ENCODE measurements around the gene PRSS1.

The PRSS1 gene

DNA sequence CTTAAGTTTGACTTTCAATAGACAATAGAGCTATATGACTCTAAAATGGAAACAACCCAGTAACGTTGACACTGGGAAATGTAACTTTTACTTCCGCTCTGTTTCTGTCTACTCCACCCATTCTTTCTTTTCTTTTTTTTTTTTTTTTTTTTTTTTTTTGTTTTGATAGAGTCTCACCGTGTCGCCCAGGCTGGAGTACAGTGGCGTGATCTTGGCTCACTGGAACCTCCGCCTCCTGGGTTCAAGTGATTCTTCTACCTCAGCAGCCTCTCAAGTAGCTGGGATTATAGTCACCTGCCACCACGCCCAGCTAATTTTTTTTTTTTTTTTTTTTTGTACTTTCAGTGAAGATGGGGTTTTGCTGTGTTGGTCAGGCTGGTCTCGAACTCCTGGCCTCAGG is 35.4 kb downstream of the PRSS1 start:
- TF ChIP-seq, protein P1, sequence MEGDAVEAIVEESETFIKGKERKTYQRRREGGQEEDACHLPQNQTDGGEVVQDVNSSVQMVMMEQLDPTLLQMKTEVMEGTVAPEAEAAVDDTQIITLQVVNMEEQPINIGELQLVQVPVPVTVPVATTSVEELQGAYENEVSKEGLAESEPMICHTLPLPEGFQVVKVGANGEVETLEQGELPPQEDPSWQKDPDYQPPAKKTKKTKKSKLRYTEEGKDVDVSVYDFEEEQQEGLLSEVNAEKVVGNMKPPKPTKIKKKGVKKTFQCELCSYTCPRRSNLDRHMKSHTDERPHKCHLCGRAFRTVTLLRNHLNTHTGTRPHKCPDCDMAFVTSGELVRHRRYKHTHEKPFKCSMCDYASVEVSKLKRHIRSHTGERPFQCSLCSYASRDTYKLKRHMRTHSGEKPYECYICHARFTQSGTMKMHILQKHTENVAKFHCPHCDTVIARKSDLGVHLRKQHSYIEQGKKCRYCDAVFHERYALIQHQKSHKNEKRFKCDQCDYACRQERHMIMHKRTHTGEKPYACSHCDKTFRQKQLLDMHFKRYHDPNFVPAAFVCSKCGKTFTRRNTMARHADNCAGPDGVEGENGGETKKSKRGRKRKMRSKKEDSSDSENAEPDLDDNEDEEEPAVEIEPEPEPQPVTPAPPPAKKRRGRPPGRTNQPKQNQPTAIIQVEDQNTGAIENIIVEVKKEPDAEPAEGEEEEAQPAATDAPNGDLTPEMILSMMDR (IDR thresholded peaks at IDR 0.05; ENCODE audit: control insufficient read depth, extremely low read depth, insufficient read depth), result no peak
- no peak overlapping the region for H3K4me3 ChIP-seq (ENCODE audit: low read depth, low read length)
- DNase-seq (ENCODE audit: low read depth), result no peak

DNA sequence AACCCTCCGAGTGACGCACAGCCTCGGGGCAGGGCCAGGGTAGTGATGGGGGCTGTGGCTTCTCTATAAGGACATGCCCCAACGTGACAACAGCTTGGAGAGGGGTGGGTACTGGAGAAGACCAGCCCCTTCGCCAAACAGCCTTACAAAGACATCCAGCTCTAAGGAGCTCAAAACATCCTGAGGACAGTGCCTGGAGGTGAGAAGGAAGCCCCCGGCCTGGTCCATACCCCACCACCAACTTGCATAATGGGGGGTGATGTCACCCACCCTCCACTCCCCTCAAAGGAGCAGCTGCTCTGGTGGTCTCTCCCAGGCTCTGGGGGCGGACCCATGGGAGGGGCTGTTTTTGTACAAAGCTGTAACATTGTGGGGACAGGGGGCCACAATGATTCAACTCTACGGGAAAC is 36.6 kb downstream of the PRSS1 start:
- H3K4me3 ChIP-seq (ENCODE audit: low read depth, low read length), result no peak overlapping the region
- DNase-seq (ENCODE audit: low read depth), result no peak
- TF ChIP-seq, protein P1 (IDR thresholded peaks at IDR 0.05; ENCODE audit: control insufficient read depth, extremely low read depth, insufficient read depth), result no peak

DNA sequence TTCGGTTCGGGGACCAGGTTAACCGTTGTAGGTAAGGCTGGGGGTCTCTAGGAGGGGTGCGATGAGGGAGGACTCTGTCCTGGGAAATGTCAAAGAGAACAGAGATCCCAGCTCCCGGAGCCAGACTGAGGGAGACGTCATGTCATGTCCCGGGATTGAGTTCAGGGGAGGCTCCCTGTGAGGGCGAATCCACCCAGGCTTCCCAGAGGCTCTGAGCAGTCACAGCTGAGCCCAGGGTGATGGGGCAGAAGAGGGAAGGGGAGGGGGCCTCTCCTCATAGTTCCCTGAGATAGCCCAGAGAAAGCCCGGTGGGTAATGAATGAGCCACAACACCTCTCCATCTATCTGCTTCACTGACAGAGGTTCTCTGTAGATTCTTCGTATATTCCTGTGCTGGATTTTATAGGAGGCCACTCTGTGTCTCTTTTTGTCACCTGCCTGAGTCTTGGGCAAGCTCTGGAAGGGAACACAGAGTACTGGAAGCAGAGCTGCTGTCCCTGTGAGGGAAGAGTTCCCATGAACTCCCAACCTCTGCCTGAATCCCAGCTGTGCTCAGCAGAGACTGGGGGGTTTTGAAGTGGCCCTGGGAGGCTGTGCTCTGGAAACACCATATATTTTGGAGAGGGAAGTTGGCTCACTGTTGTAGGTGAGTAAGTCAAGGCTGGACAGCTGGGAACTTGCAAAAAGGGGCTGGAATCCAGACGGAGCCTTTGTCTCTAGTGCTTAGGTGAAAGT is 37.9 kb downstream of the PRSS1 start:
- DNase-seq (ENCODE audit: low read depth), result no peak
- TF ChIP-seq, protein P1 (IDR thresholded peaks at IDR 0.05; ENCODE audit: control insufficient read depth, extremely low read depth, insufficient read depth), result no peak
- H3K4me3 ChIP-seq (ENCODE audit: low read depth, low read length), result no peak overlapping the region

DNA sequence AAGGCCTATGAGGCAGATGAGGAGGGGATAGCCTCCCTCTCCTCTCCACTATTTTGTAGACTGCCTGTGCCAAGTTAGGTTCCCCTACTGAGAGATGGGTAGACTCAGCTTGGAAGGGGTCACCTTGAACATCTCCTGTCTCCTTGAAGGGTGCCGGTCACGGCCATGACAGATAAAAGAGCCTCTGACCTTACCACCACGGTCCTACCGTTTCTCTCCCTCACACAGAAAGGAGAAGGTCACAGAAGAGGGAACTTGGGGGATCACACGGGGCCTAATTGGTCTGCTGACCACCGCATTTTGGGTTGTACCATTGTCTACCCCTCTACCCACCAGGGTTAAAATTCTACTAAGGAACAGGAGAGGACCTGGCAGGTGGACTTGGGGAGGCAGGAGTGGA is 38.5 kb downstream of the PRSS1 start:
- DNase-seq (ENCODE audit: low read depth), result no peak
- H3K4me3 ChIP-seq (ENCODE audit: low read depth, low read length), result no peak overlapping the region
- TF ChIP-seq, protein P1 (IDR thresholded peaks at IDR 0.05; ENCODE audit: control insufficient read depth, extremely low read depth, insufficient read depth), result no peak

DNA sequence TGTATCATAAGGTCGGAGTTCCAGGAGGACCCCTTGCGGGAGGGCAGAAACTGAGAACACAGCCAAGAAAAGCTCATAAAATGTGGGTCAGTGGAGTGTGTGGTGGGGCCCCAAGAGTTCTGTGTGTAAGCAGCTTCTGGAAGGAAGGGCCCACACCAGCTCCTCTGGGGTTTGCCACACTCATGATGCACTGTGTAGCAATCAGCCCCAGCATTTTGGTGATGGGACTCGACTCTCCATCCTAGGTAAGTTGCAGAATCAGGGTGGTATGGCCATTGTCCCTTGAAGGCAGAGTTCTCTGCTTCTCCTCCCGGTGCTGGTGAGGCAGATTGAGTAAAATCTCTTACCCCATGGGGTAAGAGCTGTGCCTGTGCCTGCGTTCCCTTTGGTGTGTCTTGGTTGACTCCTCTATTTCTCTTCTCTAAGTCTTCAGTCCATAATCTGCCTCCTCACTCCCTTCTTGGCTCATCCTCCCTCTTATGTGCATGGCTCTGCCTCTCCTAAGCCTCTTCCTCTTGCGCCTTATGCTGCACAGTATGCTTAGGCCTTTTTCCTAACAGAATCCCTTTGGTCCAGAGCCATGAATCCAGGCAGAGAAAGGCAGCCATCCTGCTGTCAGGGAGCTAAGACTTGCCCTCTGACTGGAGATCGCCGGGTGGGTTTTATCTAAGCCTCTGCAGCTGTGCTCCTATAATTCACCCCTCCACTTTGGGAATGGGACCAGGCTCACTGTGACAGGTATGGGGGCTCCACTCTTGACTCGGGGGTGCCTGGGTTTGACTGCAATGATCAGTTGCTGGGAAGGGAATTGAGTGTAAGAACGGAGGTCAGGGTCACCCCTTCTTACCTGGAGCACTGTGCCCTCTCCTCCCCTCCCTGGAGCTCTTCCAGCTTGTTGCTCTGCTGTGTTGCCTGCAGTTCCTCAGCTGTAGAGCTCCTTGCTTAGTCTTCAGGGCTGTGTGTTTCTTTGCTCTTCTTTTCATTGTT is 39.3 kb downstream of the PRSS1 start:
- no peak overlapping the region for H3K4me3 ChIP-seq (ENCODE audit: low read depth, low read length)
- no peak for DNase-seq (ENCODE audit: low read depth)
- TF ChIP-seq, protein P1 (IDR thresholded peaks at IDR 0.05; ENCODE audit: control insufficient read depth, extremely low read depth, insufficient read depth), result no peak

DNA sequence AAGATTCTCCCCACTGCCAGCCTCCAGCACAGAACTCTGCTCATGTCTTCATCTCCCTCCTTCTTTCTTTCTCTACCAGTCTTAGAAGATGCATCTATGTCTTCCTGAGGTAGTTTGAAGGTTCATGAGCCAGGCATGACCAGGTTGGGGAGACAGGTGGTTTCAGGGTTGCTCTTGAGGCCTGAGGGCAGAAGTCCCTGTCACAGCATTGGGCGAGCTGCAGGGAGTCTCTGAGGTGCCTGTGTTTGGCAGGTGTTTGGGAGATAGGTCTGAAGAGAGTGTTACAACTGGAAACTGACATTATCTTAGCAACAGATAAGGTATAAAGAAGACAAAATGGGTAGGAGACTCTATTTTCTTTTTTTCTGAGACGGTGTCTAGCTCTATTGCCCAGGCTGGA is 40.2 kb downstream of the PRSS1 start:
- no peak for DNase-seq (ENCODE audit: low read depth)
- TF ChIP-seq, protein P1 (IDR thresholded peaks at IDR 0.05; ENCODE audit: control insufficient read depth, extremely low read depth, insufficient read depth), result no peak
- H3K4me3 ChIP-seq (ENCODE audit: low read depth, low read length), result no peak overlapping the region
